Measurements from ENCODE around the gene PTPN7.

PTPN7 gene

DNA sequence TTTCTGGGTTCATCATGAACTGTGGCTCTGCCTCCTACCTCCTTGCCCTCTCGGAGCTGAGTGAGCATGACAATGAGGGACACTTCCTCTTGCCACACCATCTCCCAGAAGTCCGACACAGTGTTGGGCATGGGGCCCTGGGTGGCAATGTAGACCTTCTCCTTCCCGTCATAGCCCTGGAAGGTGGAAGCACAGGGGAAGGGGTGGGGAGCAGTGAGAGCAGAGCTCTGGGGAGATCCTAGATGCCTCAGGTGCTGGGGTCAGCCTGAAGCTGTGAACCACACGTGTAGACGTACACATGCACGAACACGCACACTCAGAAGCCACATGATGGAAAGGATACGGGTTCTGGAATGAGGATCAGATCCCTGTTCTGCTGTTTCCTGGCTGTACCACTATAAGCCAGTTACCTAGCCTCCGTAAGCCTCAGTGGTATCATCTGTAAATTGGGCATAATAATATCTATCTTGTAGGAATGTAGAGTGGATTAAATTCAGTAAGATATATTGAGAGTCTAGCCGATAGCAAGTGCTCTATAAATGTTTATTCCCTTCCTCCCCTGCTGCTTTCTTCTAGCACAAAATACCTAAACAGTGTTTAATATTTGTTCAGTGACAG lies 6.1 kb downstream of the PTPN7 start:
- DNase-seq (ENCODE audit: low spot score) = no peak
- TF ChIP-seq, protein P1, sequence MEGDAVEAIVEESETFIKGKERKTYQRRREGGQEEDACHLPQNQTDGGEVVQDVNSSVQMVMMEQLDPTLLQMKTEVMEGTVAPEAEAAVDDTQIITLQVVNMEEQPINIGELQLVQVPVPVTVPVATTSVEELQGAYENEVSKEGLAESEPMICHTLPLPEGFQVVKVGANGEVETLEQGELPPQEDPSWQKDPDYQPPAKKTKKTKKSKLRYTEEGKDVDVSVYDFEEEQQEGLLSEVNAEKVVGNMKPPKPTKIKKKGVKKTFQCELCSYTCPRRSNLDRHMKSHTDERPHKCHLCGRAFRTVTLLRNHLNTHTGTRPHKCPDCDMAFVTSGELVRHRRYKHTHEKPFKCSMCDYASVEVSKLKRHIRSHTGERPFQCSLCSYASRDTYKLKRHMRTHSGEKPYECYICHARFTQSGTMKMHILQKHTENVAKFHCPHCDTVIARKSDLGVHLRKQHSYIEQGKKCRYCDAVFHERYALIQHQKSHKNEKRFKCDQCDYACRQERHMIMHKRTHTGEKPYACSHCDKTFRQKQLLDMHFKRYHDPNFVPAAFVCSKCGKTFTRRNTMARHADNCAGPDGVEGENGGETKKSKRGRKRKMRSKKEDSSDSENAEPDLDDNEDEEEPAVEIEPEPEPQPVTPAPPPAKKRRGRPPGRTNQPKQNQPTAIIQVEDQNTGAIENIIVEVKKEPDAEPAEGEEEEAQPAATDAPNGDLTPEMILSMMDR (IDR thresholded peaks at IDR 0.05) = no peak
- Histone ChIP-seq H3K27ac (no peak overlapping the region), H3K4me3 (no peak overlapping the region)

DNA sequence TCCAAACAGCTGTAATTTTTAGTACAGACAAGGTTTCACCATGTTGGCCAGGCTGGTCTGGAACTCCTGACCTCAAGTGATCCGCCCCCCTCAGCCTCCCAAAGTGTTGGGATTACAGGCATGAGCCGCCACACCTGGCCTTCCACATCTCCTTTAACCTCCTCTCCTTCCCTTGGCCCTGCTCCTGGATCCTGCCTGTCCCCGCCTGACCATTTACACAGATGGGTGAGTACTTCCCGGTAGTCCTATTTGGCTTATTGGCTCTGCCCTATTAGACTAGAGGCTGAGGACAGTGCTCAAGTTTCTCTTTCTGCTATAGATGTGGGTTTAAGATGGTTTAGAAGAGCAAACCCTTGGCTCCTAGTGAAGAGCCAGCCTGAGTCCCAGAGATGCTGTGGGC lies 7.1 kb downstream of the PTPN7 start:
- DNase-seq (ENCODE audit: low spot score) = no peak
- TF ChIP-seq, protein P1 (IDR thresholded peaks at IDR 0.05) = no peak
- Histone ChIP-seq H3K27ac (no peak overlapping the region), H3K4me3 (no peak overlapping the region)

GRCh38 chr1:202152399-202152798 lies 8.0 kb downstream of the PTPN7 start:
- DNase-seq (ENCODE audit: low spot score) = no peak
- Histone ChIP-seq H3K4me3 (no peak overlapping the region), H3K27ac (no peak overlapping the region)
- TF ChIP-seq, protein P1 (IDR thresholded peaks at IDR 0.05) = no peak

DNA sequence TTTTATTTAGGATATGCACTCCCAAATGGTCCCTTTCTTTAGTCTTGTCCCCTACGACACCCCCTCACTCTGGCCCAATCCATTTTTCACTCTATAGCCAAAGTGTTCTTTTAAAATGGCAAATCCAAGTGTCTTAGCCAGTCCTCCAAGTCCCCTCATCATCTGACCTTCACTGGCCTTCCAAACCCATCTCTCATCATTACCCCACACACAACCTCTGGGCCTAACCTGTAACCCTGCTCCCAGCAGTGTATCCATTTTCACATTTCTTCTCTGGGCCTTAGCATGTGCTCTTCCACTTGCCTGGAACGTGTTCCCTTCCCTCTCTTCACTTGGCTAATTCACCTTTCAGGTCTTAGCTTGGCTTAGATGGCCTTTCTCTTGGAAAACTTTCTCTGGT lies 9.4 kb downstream of the PTPN7 start:
- TF ChIP-seq, protein P1 (IDR thresholded peaks at IDR 0.05) = no peak
- DNase-seq (ENCODE audit: low spot score) = no peak
- Histone ChIP-seq H3K27ac (no peak overlapping the region), H3K4me3 (no peak overlapping the region)

- DNase-seq (ENCODE audit: low spot score) = no peak
- no peak overlapping the region for H3K4me3 ChIP-seq
- TF ChIP-seq, protein P1 (IDR thresholded peaks at IDR 0.05) = no peak
- H3K27ac ChIP-seq = no peak overlapping the region
Observed at GRCh38 chr1:202150602-202151001, 9.8 kb downstream of the PTPN7 start.

DNA sequence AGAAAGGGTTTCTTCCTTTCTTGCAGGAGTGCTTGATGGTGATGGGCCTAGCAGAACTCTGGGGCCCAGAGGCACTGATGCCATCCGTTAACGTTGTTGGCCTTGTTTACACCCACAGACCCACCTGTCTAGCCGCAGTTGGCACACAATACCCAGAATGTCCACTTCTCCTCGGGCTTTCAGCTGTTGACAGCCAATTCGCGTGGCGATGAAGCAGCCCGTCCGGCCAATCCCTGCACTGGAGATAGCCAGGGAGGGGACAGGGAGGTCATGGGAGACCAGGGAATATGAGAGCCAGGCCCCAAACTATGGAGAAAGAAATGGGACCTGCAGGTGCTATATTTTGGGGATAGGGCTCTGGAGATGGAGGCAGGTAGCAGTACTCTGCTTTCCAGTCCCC lies 10.2 kb downstream of the PTPN7 start:
- TF ChIP-seq, protein P1 (IDR thresholded peaks at IDR 0.05) = no peak
- Histone ChIP-seq H3K4me3 (no peak overlapping the region), H3K27ac (no peak overlapping the region)
- DNase-seq (ENCODE audit: low spot score) = no peak

DNA sequence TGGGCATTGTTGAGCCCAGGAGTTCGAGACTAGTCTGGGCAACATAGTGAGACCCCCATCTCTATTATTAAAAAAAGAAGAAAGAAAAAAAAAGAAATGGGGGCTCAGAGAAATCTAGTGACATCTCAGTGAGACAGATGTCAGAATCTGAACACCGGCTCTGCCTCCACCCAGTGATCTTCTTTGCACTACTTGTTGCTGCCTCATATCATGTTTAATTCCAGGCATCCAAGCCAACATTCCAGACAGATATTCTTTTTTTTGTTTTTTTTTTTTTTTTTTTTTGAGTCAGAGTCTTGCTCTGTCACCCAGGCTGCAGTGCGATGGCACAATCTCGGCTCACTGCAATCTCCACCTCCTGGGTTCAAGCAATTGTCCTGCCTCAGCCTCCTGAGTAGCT lies 10.8 kb downstream of the PTPN7 start:
- no peak for DNase-seq (ENCODE audit: low spot score)
- no peak overlapping the region for H3K4me3 ChIP-seq
- TF ChIP-seq, protein P1 (IDR thresholded peaks at IDR 0.05) = no peak
- H3K27ac ChIP-seq = no peak overlapping the region
